CD14-positive monocyte (primary cell): ENCODE data around the gene COA6. TPM values are rescaled to one million over a fixed set of nuclear protein-coding genes. Genes with fewer than 3 reads are reported as not detected.

ENCODE experiments used
- DNase-seq, 3 donors: peaks; one replicate each; pipeline ENCODE4 v3.0.0-alpha.2; 2011 to 2022
- H2AFZ ChIP-seq: 2 replicates; pipeline ENCODE4 v1.6.0; 2012; ENCODE audit warnings: mild to moderate bottlenecking, low read depth, low read length, inconsistent platforms; ENCODE audit not compliant: insufficient read depth, poor library complexity, severe bottlenecking
- H3K27ac ChIP-seq, 2 donors: 1 replicate in 1 of 2; 2 replicates in 1 of 2; pipeline ENCODE4 v1.5.1; 2012 to 2013; ENCODE audit warnings: low read length in 2 of 2, control low read depth in 1 of 2, inconsistent platforms in 1 of 2, low read depth in 1 of 2, mild to moderate bottlenecking in 1 of 2
- H3K27me3 ChIP-seq, 2 donors: one replicate each; pipeline versions ENCODE4 v1.6.0 to v1.6.1; 2011 to 2013; ENCODE audit warnings: low read length in 2 of 2; ENCODE audit not compliant: control insufficient read depth in 2 of 2, insufficient read depth in 2 of 2
- H3K36me3 ChIP-seq, 2 donors: replicated peaks in 1 of 2; 1 replicate in 1 of 2; 2 replicates in 1 of 2; pipeline versions ENCODE4 v1.5.1 to v1.6.1; 2012 to 2013; ENCODE audit warnings: low read length in 2 of 2, control low read depth in 1 of 2, inconsistent platforms in 1 of 2, mild to moderate bottlenecking in 1 of 2; ENCODE audit not compliant: insufficient read depth in 2 of 2, control insufficient read depth in 1 of 2
- H3K4me1 ChIP-seq, 2 donors: 1 replicate in 1 of 2; 2 replicates in 1 of 2; pipeline versions ENCODE4 v1.5.1 to v1.6.1; 2012 to 2013; ENCODE audit warnings: low read length in 2 of 2, control low read depth in 1 of 2, inconsistent platforms in 1 of 2, mild to moderate bottlenecking in 1 of 2, moderate library complexity in 1 of 2; ENCODE audit not compliant: insufficient read depth in 2 of 2, control insufficient read depth in 1 of 2
- H3K4me2 ChIP-seq: replicated peaks from 2 replicates; pipeline ENCODE3; 2012; ENCODE audit warnings: low read length, moderate library complexity, mild to moderate bottlenecking; ENCODE audit not compliant: poor library complexity, severe bottlenecking; ENCODE audit errors: extremely low read depth
- H3K4me3 ChIP-seq, 3 experiments: fragments of 200-600 bp in 1 of 3; sonication (generic) in 1 of 3; replicated peaks in 1 of 3; 1 replicate in 2 of 3; 2 replicates in 1 of 3; pipeline ENCODE4 v1.5.1; 2011 to 2013; ENCODE audit warnings: low read length in 3 of 3, mild to moderate bottlenecking in 3 of 3, control low read depth in 2 of 3, low read depth in 2 of 3, inconsistent platforms in 1 of 3, moderate library complexity in 1 of 3
- H3K79me2 ChIP-seq: 2 replicates; pipeline ENCODE4 v1.6.0; 2012; ENCODE audit warnings: mild to moderate bottlenecking, control low read depth, inconsistent platforms, low read length, moderate library complexity; ENCODE audit not compliant: insufficient read depth
- H3K9ac ChIP-seq: 2 replicates; pipeline ENCODE4 v1.6.0; 2017; ENCODE audit warnings: low read length, mild to moderate bottlenecking; ENCODE audit not compliant: insufficient read depth, poor library complexity, severe bottlenecking
- H3K9me3 ChIP-seq, 2 donors: replicated peaks in 1 of 2; 1 replicate in 1 of 2; 2 replicates in 1 of 2; pipeline versions ENCODE4 v1.5.1 to v1.6.1; 2012 to 2013; ENCODE audit warnings: low read length in 2 of 2, control low read depth in 1 of 2; ENCODE audit not compliant: control insufficient read depth in 1 of 2, insufficient read depth in 1 of 2
- H4K20me1 ChIP-seq: 2 replicates; pipeline ENCODE4 v1.6.0; 2012; ENCODE audit warnings: mild to moderate bottlenecking, low read length, control low read depth, moderate library complexity; ENCODE audit not compliant: insufficient read depth
- H3K27ac Mint-ChIP-seq, 7 donors: one replicate each; pipeline ENCODE4 v1.8.0; 2020; ENCODE audit warnings: mild to moderate bottlenecking in 7 of 7, mixed read lengths in 7 of 7, moderate library complexity in 6 of 7, inconsistent platforms in 2 of 7
- H3K27me3 Mint-ChIP-seq, 3 donors: one replicate each; pipeline ENCODE4 v1.8.0; 2021 to 2022; ENCODE audit warnings: low read depth in 3 of 3, mild to moderate bottlenecking in 3 of 3, mixed read lengths in 3 of 3, moderate library complexity in 3 of 3, inconsistent platforms in 1 of 3
- H3K36me3 Mint-ChIP-seq, 2 donors: one replicate each; pipeline ENCODE4 v1.8.0; 2020; ENCODE audit warnings: mixed read lengths in 2 of 2, inconsistent platforms in 1 of 2, mild to moderate bottlenecking in 1 of 2
- H3K4me1 Mint-ChIP-seq: one replicate; pipeline ENCODE4 v1.8.0; 2020; ENCODE audit warnings: mild to moderate bottlenecking, mixed read lengths
- H3K4me3 Mint-ChIP-seq, 2 donors: one replicate each; pipeline ENCODE4 v1.8.0; 2020; ENCODE audit warnings: mild to moderate bottlenecking in 2 of 2, mixed read lengths in 2 of 2, moderate library complexity in 1 of 2
- H3K9me3 Mint-ChIP-seq, 7 donors: one replicate each; pipeline ENCODE4 v1.8.0; 2020 to 2022; ENCODE audit warnings: mixed read lengths in 7 of 7, mild to moderate bottlenecking in 6 of 7, moderate library complexity in 6 of 7, inconsistent platforms in 2 of 7
- WGBS: methylation state at CpG from one replicate; pipeline ENCODE4 v1.1.5; 2013; ENCODE audit warnings: missing lambda C conversion rate; ENCODE audit not compliant: insufficient coverage; 5-methylcytosine and 5-hydroxymethylcytosine counted together
- intact Hi-C, 2 donors: fragments of 100-400 bp; cut with micrococcal nuclease; formaldehyde crosslinking; loops; one replicate each; pipeline versions ENCODE4 v1.15.0 to v1.15.1; 2023
- polyA plus RNA-seq, 3 donors: library from polyadenylated mRNA; depleted of rRNA in 1 of 3; unstranded in 2 of 3; stranded (reverse) in 1 of 3; fragments of 300-500 nt in 2 of 3; fragments of >200 nt in 1 of 3; fragmentation: Illumina TruSeq in 2 of 3; gene quantifications; 1 replicate in 2 of 3; 2 replicates in 1 of 3; pipeline ENCODE4 v1.2.3, GENCODE V29; 2012 to 2021
- TF ChIP-seq, protein P1 (sequence below): fragments of 200-600 bp; IDR thresholded peaks from one replicate; pipeline ENCODE4 v1.8.0; 2022; ENCODE audit warnings: antibody characterized with exemption, mild to moderate bottlenecking

COA6 gene
- polyA plus RNA-seq, 3 donors = 7.2 to 55.5 (median 46.3) TPM

- peaks cover 0 to 5% (median 0%) of the 10 kb centered on the region in 3 donors for H3K27me3 Mint-ChIP-seq
- H3K27me3 ChIP-seq = no peaks in the 10 kb centered on the region
- H3K9me3 Mint-ChIP-seq = peaks cover 0 to 4% (median 0%) of the 10 kb centered on the region in 7 donors
- H3K4me1 Mint-ChIP-seq = no peaks in the 10 kb centered on the region
- no peak overlapping the region for H3K27ac ChIP-seq
- no peaks in the 10 kb centered on the region for H3K9me3 ChIP-seq
- no peaks in the 10 kb centered on the region for H3K4me1 ChIP-seq
- no peak for DNase-seq
- no peak overlapping the region for H2AFZ ChIP-seq
- no peak overlapping the region for H3K4me3 ChIP-seq
- no peaks in the 10 kb centered on the region for H3K36me3 Mint-ChIP-seq
- no peak overlapping the region for H3K27ac Mint-ChIP-seq
- no peak overlapping the region for H3K4me3 Mint-ChIP-seq
- H3K4me2 ChIP-seq = no peak overlapping the region
- H3K79me2 ChIP-seq = no peaks in the 10 kb centered on the region
- no peak overlapping the region for H3K9ac ChIP-seq
- H3K36me3 ChIP-seq = no peaks in the 10 kb centered on the region
- TF ChIP-seq, protein P1, sequence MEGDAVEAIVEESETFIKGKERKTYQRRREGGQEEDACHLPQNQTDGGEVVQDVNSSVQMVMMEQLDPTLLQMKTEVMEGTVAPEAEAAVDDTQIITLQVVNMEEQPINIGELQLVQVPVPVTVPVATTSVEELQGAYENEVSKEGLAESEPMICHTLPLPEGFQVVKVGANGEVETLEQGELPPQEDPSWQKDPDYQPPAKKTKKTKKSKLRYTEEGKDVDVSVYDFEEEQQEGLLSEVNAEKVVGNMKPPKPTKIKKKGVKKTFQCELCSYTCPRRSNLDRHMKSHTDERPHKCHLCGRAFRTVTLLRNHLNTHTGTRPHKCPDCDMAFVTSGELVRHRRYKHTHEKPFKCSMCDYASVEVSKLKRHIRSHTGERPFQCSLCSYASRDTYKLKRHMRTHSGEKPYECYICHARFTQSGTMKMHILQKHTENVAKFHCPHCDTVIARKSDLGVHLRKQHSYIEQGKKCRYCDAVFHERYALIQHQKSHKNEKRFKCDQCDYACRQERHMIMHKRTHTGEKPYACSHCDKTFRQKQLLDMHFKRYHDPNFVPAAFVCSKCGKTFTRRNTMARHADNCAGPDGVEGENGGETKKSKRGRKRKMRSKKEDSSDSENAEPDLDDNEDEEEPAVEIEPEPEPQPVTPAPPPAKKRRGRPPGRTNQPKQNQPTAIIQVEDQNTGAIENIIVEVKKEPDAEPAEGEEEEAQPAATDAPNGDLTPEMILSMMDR = no peak
- intact Hi-C loops = no loop called here
- H4K20me1 ChIP-seq = no peaks in the 10 kb centered on the region
These were observed 15.4 kb upstream of the COA6 start for GRCh38 chr1:234357831-234358230.

- H3K27ac ChIP-seq = no peak overlapping the region
- no peaks in the 10 kb centered on the region for H3K36me3 Mint-ChIP-seq
- H3K27me3 ChIP-seq = no peaks in the 10 kb centered on the region
- no peak overlapping the region for H3K4me3 ChIP-seq
- no peaks in the 10 kb centered on the region for H3K36me3 ChIP-seq
- H3K4me3 Mint-ChIP-seq = no peak overlapping the region
- peaks cover 0 to 2% (median 0%) of the 10 kb centered on the region in 7 donors for H3K9me3 Mint-ChIP-seq
- H3K4me1 ChIP-seq = no peaks in the 10 kb centered on the region
- H3K27ac Mint-ChIP-seq = no peak overlapping the region
- H3K79me2 ChIP-seq = no peaks in the 10 kb centered on the region
- 75% methylated on average over 3 of the region's 3 CpGs for WGBS
- no peak overlapping the region for H2AFZ ChIP-seq
- peaks cover 1 to 4% (median 3%) of the 10 kb centered on the region in 3 donors for H3K27me3 Mint-ChIP-seq
- no peak for DNase-seq
- no peak overlapping the region for H3K9ac ChIP-seq
- no peak overlapping the region for H3K4me2 ChIP-seq
- no peaks in the 10 kb centered on the region for H3K9me3 ChIP-seq
- no peaks in the 10 kb centered on the region for H3K4me1 Mint-ChIP-seq
- intact Hi-C loops = no loop called here
- TF ChIP-seq, protein P1 = no peak
- H4K20me1 ChIP-seq = no peaks in the 10 kb centered on the region
These were observed 12.1 kb upstream of the COA6 start for GRCh38 chr1:234361102-234361603.
